ENCODE measurements around the gene GRWD1.
A peak's percentile ranks its signal among the peaks of the same experiment; 100 is the strongest.

GRWD1 gene

GRCh38 chr19:48397263-48398101 is 48.3 kb upstream of the GRWD1 start:
- no peaks in the 10 kb centered on the region for H3K9me2 ChIP-seq (replicated peaks; ENCODE audit: insufficient read depth, low read length)
- H3K27ac ChIP-seq (ENCODE audit: low read depth, low read length) = no peak overlapping the region
- no peaks in the 10 kb centered on the region for H3K9me3 ChIP-seq (ENCODE audit: insufficient read depth, low read length)
- no peaks in the 10 kb centered on the region for H3K27me3 ChIP-seq (ENCODE audit: low read length)
- H4K20me1 ChIP-seq (ENCODE audit: low read depth, low read length) = no peaks in the 10 kb centered on the region
- H2AFZ ChIP-seq (ENCODE audit: low read depth, low read length, severe bottlenecking) = no peak overlapping the region
- no peaks in the 10 kb centered on the region for H3K79me2 ChIP-seq (ENCODE audit: insufficient read depth, low read length)
- TF ChIP-seq, protein P1, sequence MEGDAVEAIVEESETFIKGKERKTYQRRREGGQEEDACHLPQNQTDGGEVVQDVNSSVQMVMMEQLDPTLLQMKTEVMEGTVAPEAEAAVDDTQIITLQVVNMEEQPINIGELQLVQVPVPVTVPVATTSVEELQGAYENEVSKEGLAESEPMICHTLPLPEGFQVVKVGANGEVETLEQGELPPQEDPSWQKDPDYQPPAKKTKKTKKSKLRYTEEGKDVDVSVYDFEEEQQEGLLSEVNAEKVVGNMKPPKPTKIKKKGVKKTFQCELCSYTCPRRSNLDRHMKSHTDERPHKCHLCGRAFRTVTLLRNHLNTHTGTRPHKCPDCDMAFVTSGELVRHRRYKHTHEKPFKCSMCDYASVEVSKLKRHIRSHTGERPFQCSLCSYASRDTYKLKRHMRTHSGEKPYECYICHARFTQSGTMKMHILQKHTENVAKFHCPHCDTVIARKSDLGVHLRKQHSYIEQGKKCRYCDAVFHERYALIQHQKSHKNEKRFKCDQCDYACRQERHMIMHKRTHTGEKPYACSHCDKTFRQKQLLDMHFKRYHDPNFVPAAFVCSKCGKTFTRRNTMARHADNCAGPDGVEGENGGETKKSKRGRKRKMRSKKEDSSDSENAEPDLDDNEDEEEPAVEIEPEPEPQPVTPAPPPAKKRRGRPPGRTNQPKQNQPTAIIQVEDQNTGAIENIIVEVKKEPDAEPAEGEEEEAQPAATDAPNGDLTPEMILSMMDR (IDR thresholded peaks at IDR 0.05; ENCODE audit: insufficient read depth, low read length, poor library complexity, severe bottlenecking) = no peak
- TF ChIP-seq EZH2phosphoT487 (conservative IDR thresholded peaks at IDR 0.05; ENCODE audit: low read length) = no peak
- H3F3A ChIP-seq (ENCODE audit: insufficient read depth) = no peaks in the 10 kb centered on the region; the same call in 1 of the 2 replicates
- H3K9ac ChIP-seq (ENCODE audit: low read length) = peak overlapping the region; percentile 27; the same call in 1 of the 2 replicates
- H3K36me3 ChIP-seq (ENCODE audit: low read length) = no peaks in the 10 kb centered on the region
- H3K4me2 ChIP-seq (ENCODE audit: low read depth, low read length, poor library complexity, severe bottlenecking) = peak overlapping the region; percentile 29
- no peak overlapping the region for H3K4me3 ChIP-seq (ENCODE audit: insufficient read depth, low read length, poor library complexity, severe bottlenecking)

DNA sequence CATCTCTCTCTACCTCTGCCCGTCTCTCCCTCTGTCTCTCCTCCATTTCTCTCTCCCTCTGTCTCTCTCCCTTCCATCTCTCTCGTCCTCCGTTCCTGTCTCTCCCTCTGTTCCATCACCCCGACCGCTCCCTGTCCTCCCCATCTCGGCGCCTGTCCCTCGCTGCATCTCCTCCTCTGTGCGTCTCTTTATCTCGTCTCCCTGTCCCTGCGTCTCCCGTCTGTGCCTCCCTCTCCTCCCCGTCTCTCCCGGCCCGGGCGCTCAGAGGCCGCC is 47.7 kb upstream of the GRWD1 start:
- H2AFZ ChIP-seq (ENCODE audit: low read depth, low read length, severe bottlenecking) = no peak overlapping the region
- H3K9me2 ChIP-seq (replicated peaks; ENCODE audit: insufficient read depth, low read length) = no peaks in the 10 kb centered on the region
- H3K27ac ChIP-seq (ENCODE audit: low read depth, low read length) = no peak overlapping the region
- H3K9ac ChIP-seq (ENCODE audit: low read length) = peak overlapping the region; percentile 27; the same call in 1 of the 2 replicates
- peak overlapping the region; percentile 29 for H3K4me2 ChIP-seq (ENCODE audit: low read depth, low read length, poor library complexity, severe bottlenecking)
- H4K20me1 ChIP-seq (ENCODE audit: low read depth, low read length) = no peaks in the 10 kb centered on the region
- no peak overlapping the region for H3K4me3 ChIP-seq (ENCODE audit: insufficient read depth, low read length, poor library complexity, severe bottlenecking)
- H3F3A ChIP-seq (ENCODE audit: insufficient read depth) = no peaks in the 10 kb centered on the region; the same call in 1 of the 2 replicates
- no peak for TF ChIP-seq EZH2phosphoT487 (conservative IDR thresholded peaks at IDR 0.05; ENCODE audit: low read length)
- TF ChIP-seq, protein P1 (IDR thresholded peaks at IDR 0.05; ENCODE audit: insufficient read depth, low read length, poor library complexity, severe bottlenecking) = no peak
- no peaks in the 10 kb centered on the region for H3K36me3 ChIP-seq (ENCODE audit: low read length)
- no peaks in the 10 kb centered on the region for H3K79me2 ChIP-seq (ENCODE audit: insufficient read depth, low read length)
- H3K9me3 ChIP-seq (ENCODE audit: insufficient read depth, low read length) = no peaks in the 10 kb centered on the region
- H3K27me3 ChIP-seq (ENCODE audit: low read length) = no peaks in the 10 kb centered on the region

GRCh38 chr19:48398375-48399235 is 47.2 kb upstream of the GRWD1 start:
- H3K9ac ChIP-seq (ENCODE audit: low read length) = peak overlapping the region; percentile 27; the same call in 1 of the 2 replicates

More at GRCh38 chr19:48398375-48399235, 47.2 kb upstream of the GRWD1 start:
- Histone ChIP-seq H4K20me1 (ENCODE audit: low read depth, low read length) (no peaks in the 10 kb centered on the region), H3K4me2 (ENCODE audit: low read depth, low read length, poor library complexity, severe bottlenecking) (peak overlapping the region; percentile 29), H2AFZ (ENCODE audit: low read depth, low read length, severe bottlenecking) (no peak overlapping the region), H3K27me3 (ENCODE audit: low read length) (no peaks in the 10 kb centered on the region), H3K9me3 (ENCODE audit: insufficient read depth, low read length) (no peaks in the 10 kb centered on the region), H3K36me3 (ENCODE audit: low read length) (no peaks in the 10 kb centered on the region), H3F3A (ENCODE audit: insufficient read depth) (no peaks in the 10 kb centered on the region; the same call in 1 of the 2 replicates), H3K79me2 (ENCODE audit: insufficient read depth, low read length) (no peaks in the 10 kb centered on the region), H3K27ac (ENCODE audit: low read depth, low read length) (no peak overlapping the region), H3K9me2 (replicated peaks; ENCODE audit: insufficient read depth, low read length) (no peaks in the 10 kb centered on the region), H3K4me3 (ENCODE audit: insufficient read depth, low read length, poor library complexity, severe bottlenecking) (no peak overlapping the region)
- TF ChIP-seq, protein P1 (IDR thresholded peaks at IDR 0.05; ENCODE audit: insufficient read depth, low read length, poor library complexity, severe bottlenecking) = no peak
- TF ChIP-seq EZH2phosphoT487 (conservative IDR thresholded peaks at IDR 0.05; ENCODE audit: low read length) = no peak

Measured in SU-DHL-6 (cell line).